GM18499 (cell line): ENCODE measurements around the gene DNAH11.
"Not testable (repeated sequence)": the region's sequence is repeated elsewhere in the genome, so short reads cannot be mapped to it uniquely, and the experiment has no call there.

Source experiments
- ATAC-seq: cut with Tn5 transposase; IDR thresholded peaks from one replicate; pipeline ENCODE4 v1.9.1; 2021; ENCODE audit warnings: moderate number of reproducible peaks; ENCODE audit not compliant: insufficient read depth, unreplicated experiment

The DNAH11 gene

GRCh38 chr7:21912305-21912704 is 369.5 kb downstream of the DNAH11 start:
- ATAC-seq: no peak

DNA sequence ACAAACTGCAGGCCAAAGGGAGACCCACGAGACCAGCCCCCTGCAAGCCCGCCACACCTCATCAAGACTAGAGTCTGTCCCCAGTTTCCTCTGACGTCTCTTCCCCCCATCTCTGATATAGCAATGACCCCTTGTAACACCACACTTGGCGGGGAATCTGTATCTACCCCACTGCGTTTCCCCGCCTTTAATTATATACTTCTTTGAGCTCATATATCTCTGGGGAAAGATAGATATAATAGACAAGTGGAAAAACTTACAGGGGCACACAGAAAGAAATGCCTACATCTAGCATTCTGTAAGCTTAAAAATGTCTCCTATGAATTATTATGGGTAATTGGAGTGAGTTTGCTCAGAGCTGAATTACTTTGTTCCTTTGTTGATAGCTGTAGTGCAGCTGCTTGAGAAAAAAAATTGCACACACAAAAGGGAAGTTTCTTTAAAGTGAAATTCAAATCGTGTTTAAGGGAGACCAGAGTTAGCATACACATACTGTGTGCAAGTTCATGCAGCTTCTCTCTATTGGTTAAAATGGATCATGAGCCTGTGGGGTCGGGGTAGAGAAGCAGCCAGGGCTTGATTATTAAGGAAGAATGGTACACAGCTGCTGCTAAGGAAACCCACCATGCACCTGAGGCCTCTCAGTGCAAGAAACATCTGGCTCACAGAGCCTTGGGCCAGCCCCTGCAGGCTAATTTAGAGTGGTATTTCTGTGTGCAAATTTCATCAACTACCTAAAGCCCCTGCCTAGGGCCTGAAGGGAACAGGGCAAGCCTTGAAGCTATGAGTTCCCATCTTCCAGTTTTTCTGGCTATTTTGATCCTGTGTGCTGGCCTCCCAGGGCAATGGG is 370.3 kb downstream of the DNAH11 start:
- no peak for ATAC-seq

- ATAC-seq: no peak
Observed at GRCh38 chr7:21914671-21915070, 371.8 kb downstream of the DNAH11 start.

GRCh38 chr7:21915140-21915539 is 372.3 kb downstream of the DNAH11 start:
- ATAC-seq: no peak

- no peak for ATAC-seq
Observed at GRCh38 chr7:21916176-21916575, 373.3 kb downstream of the DNAH11 start.

- ATAC-seq: no peak
Observed at GRCh38 chr7:21916629-21917028, 373.8 kb downstream of the DNAH11 start.

DNA sequence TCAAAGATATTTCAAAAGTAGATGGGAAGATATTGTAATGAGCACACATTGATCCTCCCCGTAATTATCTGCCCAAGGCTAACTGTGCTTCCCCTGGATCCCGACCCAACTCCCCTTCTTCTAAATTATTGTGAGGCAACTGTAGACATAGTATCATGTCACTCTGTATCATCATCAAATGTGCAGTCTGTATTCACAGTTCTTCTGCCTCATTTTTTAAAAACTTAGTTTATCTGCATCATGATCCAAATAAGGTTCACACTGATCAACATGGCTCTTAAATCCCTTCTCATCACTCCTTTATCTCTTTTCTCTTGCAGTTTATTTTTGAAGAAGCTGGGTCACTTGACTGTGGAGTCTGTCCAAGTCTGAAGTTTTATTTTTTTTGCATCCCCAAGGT is 375.4 kb downstream of the DNAH11 start:
- no peak for ATAC-seq

GRCh38 chr7:21920936-21921335 is 378.1 kb downstream of the DNAH11 start:
- ATAC-seq: no peak

DNA sequence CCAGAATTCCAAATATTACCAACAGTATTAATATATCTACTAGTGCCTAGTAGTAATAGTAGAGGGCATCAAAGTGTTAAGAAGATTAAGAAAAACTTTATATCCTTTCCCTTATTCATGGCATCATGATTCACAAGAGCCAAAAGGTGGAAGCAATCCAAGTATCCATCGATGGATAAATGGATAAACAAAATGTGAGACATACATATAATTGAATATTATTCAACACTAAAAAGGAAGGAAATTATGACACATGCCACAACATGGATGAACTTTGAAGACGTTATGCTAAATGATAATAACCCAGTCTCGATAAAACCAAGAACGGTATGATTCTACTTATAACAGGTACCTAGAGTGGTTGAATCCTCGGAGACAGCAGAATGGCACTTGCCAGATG is 379.8 kb downstream of the DNAH11 start:
- ATAC-seq: no peak

DNA sequence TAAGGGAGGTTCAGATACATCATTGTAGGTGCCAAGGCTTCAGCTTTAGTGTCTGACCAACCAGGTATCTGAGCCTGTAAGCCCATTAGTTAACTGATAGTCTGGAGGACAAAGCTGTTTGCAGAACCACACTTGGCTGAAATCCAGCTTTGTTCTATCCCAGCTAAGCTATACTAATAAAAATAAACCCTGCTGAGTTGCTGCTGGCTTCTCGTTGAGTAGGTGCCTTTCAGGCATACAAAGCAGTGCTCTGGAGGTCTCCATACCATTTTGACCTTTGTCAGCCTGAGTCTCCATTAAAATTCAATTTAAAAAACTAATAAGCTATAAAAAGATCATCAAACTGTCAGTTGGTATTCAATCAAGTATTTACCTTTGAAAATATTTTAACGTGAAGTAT is 380.8 kb downstream of the DNAH11 start:
- no peak for ATAC-seq

- no peak for ATAC-seq
Observed at GRCh38 chr7:21926448-21926847, 383.6 kb downstream of the DNAH11 start.

DNA sequence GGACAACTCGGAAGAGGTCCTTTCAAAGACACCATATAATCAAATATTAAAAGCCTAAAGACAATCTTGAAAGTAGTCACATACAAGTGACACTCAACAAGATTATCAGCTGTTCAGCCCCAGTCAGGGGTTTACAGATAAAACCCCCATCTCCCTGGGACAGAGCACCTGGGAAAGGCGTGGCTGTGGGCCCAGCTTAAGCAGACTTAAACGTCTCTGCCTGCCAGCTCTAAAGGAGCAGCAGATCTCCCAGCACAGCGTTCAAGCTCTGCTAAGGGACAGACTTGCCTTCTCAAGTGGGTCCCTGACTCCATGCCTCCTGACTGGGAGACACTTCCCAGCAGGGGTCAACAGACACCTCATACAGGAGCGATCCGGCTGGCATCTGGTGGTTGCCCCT is 384.9 kb downstream of the DNAH11 start:
- ATAC-seq: no peak

DNA sequence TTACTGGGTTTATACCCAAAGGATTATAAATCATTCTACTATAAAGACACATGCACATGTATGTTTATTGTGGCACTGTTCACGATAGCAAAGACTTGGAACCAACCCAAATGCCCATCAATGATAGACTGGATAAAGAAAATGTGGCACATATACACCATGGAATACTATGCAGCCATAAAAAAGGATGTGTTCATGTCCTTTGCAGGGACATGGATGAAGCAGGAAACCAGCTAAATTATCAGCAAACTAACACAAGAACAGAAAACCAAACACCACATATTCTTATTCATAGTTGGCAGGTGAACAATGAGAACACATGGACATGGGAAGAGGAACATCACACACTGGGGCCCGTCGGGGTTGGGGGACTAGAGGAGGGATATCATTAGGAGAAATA is 390.5 kb downstream of the DNAH11 start:
- not testable (repeated sequence) for ATAC-seq

DNA sequence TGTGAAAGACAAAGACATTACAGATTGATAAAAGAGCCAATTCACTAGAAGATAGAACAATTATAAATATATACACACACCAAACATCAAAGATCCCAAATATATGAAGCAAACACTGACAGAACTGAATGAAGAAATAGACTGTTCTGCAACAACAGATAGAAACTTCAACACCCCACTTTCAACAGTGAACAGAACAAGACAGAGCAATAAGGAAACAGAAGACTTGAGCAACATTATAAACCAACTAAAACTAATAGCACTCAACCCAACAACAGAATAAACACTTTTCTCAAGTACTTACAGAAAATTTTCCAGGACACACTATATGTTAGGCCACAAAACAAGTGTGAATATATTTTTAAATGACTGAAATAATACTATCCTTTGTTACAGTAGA is 392.0 kb downstream of the DNAH11 start:
- ATAC-seq: no peak

DNA sequence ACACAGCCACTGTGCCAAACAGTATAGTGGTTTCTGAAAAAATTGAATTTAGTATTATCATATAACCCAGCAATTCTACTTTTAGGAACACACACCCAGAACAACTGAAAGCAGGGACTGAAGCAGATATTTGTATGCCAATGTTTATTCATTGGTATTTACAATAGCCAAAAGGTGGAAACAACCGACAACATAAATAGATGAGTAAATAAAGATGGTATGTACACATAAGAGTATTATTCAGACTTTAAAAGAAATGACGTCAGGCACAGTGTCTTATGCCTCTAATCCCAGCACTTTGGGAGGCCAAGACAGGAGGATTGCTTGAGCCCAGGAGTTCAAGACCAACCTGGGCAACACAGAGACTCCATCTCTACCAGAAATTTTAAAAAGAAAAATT is 395.6 kb downstream of the DNAH11 start:
- ATAC-seq: no peak

GRCh38 chr7:21939136-21939857 is 396.5 kb downstream of the DNAH11 start:
- ATAC-seq: peak; percentile 69

GRCh38 chr7:21939858-21940372 is 397.1 kb downstream of the DNAH11 start:
- no peak for ATAC-seq

DNA sequence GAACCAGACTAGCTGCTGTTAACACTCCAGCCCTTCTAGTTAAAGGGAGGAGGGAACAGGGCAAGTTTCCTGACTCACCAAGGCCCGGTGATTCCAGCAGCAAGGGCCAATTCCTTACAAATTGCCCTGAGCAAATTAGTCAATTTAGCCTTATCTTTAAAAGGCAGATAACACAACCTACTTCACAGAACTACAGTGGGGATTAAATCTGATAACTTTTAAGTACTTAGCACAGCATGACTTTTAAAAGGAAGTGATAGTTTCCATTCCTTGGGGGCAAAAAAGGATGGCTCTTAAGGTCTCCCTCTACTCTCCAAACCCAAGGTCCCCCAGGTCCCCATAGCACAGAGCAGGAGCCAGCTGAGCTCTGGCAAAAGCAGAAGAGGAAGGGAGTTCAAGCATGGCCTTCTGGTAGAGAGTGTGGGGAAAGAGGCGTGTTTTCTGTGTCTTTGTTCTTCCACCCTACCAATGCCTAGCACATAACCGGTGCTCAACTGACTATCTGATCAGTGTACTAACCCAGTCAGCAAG is 398.8 kb downstream of the DNAH11 start:
- ATAC-seq: no peak

GRCh38 chr7:21942955-21943354 is 400.1 kb downstream of the DNAH11 start:
- no peak for ATAC-seq

- ATAC-seq: no peak
Observed at GRCh38 chr7:21943436-21943835, 400.6 kb downstream of the DNAH11 start.
